ENCODE measurements around the gene DDX39A.
"Not testable (repeated sequence)": the region's sequence is repeated elsewhere in the genome, so short reads cannot be mapped to it uniquely, and the experiment has no call there.

Gene DDX39A

DNA sequence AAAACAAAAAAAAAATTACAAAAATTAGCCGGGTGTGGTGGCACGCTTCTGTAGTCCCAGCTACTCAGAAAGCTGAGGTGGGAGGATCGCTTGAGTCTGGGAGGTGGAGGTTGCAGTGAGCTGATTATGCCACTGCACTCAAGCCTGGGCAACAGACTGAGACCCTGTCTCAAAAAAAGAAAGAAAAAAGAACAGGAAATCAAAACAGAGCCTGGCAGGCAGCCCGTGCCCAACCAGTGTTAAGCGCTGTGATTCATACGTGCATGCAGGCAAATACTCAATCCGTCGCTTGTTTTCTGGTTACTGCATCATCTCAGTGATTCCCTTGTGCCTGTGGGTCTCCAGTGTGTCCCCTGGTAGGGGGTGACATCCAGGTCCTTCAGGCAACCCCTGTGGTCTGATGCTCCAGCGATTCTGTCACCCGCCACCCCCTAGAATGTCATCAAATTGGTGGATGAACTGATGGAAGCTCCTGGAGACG is 18.1 kb downstream of the DDX39A start:
- H3K4me1 Mint-ChIP-seq (ENCODE audit: low read depth in 2 of 2) = peaks cover 10 to 33% of the 10 kb centered on the region in 2 donors
- H3K27ac Mint-ChIP-seq = peak overlapping the region; percentile 92 to 98

GRCh38 chr19:14397168-14397567 is 22.0 kb downstream of the DDX39A start:
- not testable (repeated sequence) for H3K27me3 Mint-ChIP-seq; DNase-seq; H3K9me3 Mint-ChIP-seq; ATAC-seq (replicated peaks)
- peak overlapping the region; percentile 90 for H3K27ac Mint-ChIP-seq
- peak overlapping the region; percentile 25 to 73 for H3K4me3 Mint-ChIP-seq
- peaks cover 20 to 34% of the 10 kb centered on the region in 2 donors for H3K4me1 Mint-ChIP-seq (ENCODE audit: low read depth in 2 of 2)
- peaks cover 100% of the 10 kb centered on the region for H3K36me3 Mint-ChIP-seq (ENCODE audit: insufficient read depth)

More for the DNA sequence above, 18.1 kb downstream of the DDX39A start:
- DNase-seq = peak; percentile 5 to 12 (median 9)
- peaks cover 100% of the 10 kb centered on the region for H3K36me3 Mint-ChIP-seq (ENCODE audit: insufficient read depth)
- H3K9me3 Mint-ChIP-seq = no peaks in the 10 kb centered on the region
- H3K4me3 Mint-ChIP-seq = peak overlapping the region in 1 of 2 donors; percentile 55
- no peak for ATAC-seq (replicated peaks)
- H3K27me3 Mint-ChIP-seq = no peaks in the 10 kb centered on the region

DNA sequence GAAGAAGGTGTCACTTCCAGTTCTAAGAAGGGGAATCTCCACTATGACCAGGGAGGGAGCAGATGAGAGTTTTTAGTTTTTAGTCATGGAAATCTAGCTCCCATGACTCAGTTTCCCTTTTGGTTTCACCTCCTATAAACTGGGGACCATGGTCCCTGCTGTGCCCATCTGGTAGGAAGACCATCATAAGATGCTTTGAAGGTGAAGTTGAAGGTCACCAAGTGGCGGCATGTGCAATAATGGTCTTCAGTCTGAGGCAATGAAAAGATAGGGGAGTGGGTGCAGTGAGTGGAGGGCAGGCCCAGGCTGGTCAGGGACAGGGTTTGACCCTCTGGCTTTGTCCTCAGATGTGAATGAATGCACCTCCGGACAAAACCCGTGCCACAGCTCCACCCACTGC is 22.4 kb downstream of the DDX39A start:
- H3K36me3 Mint-ChIP-seq (ENCODE audit: insufficient read depth) = peaks cover 100% of the 10 kb centered on the region
- H3K4me1 Mint-ChIP-seq (ENCODE audit: low read depth in 2 of 2) = peaks cover 20 to 32% of the 10 kb centered on the region in 2 donors
- not testable (repeated sequence) for ATAC-seq (replicated peaks); DNase-seq; H3K9me3 Mint-ChIP-seq; H3K27me3 Mint-ChIP-seq
- peak overlapping the region; percentile 25 to 73 for H3K4me3 Mint-ChIP-seq
- peak overlapping the region; percentile 90 for H3K27ac Mint-ChIP-seq

DNA sequence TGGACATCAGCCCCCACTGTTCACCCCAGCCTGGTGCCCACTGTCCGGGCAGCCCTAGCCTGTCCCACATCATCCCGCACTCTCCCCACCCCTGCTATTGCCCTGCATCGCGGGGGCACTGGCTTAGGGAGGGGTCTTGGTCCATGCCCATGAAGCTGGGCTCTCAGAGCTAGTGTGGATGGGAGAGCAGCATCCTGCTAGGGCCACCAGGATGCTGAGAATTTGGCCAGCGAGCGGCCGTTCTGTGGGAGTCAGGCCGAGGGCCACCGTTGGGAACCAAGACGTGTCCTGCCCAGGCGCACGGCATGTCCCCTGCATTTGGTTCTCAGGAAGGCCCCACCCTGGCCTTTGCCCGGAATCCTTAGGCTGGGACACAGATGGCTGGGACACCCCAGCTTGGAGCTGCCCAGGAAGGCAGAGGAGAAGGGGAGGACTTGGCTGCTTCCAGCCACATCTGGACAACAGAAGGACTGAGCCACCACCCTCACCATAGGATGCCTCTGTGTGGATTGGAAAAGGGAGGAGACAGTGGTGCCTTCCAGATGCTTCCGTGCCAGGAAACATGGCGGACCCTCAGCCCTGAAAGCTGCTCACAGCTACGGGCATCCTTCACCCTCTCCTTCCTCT is 23.3 kb downstream of the DDX39A start:
- peaks cover 21 to 33% of the 10 kb centered on the region in 2 donors for H3K4me1 Mint-ChIP-seq (ENCODE audit: low read depth in 2 of 2)
- H3K4me3 Mint-ChIP-seq = peak overlapping the region; percentile 35 to 73
- peak overlapping the region; percentile 90 to 93 for H3K27ac Mint-ChIP-seq
- ATAC-seq (replicated peaks) (peak; percentile 3), DNase-seq (peak in 1 of 3 experiments; percentile 24)
- H3K9me3 Mint-ChIP-seq = no peaks in the 10 kb centered on the region
- no peaks in the 10 kb centered on the region for H3K27me3 Mint-ChIP-seq
- H3K36me3 Mint-ChIP-seq (ENCODE audit: insufficient read depth) = peaks cover 100% of the 10 kb centered on the region

- Mint-ChIP-seq H3K27ac (peak overlapping the region; percentile 90 to 93), H3K4me3 (peak overlapping the region; percentile 35 to 73), H3K9me3 (no peaks in the 10 kb centered on the region), H3K36me3 (ENCODE audit: insufficient read depth) (peaks cover 100% of the 10 kb centered on the region), H3K4me1 (ENCODE audit: low read depth in 2 of 2) (peaks cover 24 to 37% of the 10 kb centered on the region in 2 donors), H3K27me3 (no peaks in the 10 kb centered on the region)
- DNase-seq (peak in 2 of 3 experiments; percentile 15 to 32), ATAC-seq (replicated peaks) (peak; percentile 5)
Observed at GRCh38 chr19:14395262-14395661, 23.9 kb downstream of the DDX39A start.

- Mint-ChIP-seq H3K36me3 (ENCODE audit: insufficient read depth) (peaks cover 100% of the 10 kb centered on the region), H3K4me1 (ENCODE audit: low read depth in 2 of 2) (peaks cover 29 to 39% of the 10 kb centered on the region in 2 donors), H3K27ac (peak overlapping the region; percentile 90 to 93), H3K4me3 (peak overlapping the region in 1 of 2 donors; percentile 73), H3K9me3 (no peaks in the 10 kb centered on the region), H3K27me3 (no peaks in the 10 kb centered on the region)
- peak; percentile 10 for ATAC-seq (replicated peaks)
- DNase-seq = peak in 1 of 3 experiments; percentile 27
Observed at GRCh38 chr19:14394167-14394566, 25.0 kb downstream of the DDX39A start.

- no peak for DNase-seq
- peaks cover 100% of the 10 kb centered on the region for H3K36me3 Mint-ChIP-seq (ENCODE audit: insufficient read depth)
- no peaks in the 10 kb centered on the region for H3K27me3 Mint-ChIP-seq
- H3K4me3 Mint-ChIP-seq = peak overlapping the region; percentile 42 to 57
- H3K4me1 Mint-ChIP-seq (ENCODE audit: low read depth in 2 of 2) = peaks cover 34 to 43% of the 10 kb centered on the region in 2 donors
- ATAC-seq (replicated peaks) = peak; percentile 1
- peak overlapping the region; percentile 90 to 93 for H3K27ac Mint-ChIP-seq
- no peaks in the 10 kb centered on the region for H3K9me3 Mint-ChIP-seq
Observed at GRCh38 chr19:14393329-14393728, 25.8 kb downstream of the DDX39A start.

DNA sequence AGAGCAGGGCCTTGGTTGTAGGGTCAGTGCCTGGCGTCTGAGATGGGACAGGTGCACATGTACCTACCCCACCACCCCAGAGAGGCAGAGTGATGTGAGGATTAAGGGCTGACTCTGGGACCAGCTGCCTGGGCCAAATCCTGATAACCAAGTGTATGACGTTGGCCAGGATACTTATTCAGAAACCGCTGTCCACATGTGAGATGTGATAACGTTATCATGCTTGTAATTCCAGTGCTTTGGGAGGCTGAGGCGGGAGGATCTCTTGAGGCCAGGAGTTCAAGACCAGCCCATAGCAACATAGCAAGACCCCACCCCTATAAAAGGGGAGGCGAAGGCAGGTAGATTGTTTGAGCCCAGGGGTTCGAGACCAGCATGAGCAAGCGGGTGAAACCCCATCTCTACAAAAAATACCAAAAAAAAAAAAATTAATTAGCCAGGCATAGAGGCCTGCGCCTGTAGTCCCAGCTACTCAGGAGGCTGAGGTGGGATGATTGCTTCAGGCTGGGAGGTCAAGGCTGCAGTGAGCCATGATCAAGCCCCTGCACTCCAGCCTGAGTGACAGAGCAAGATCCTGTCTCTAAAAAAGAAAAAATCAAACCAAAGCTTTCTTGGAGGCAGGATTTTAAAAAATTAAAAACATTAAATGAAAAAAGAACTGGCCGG is 27.9 kb downstream of the DDX39A start:
- no peak for DNase-seq
- H3K27me3 Mint-ChIP-seq = no peaks in the 10 kb centered on the region
- peak overlapping the region; percentile 38 to 56 for H3K4me3 Mint-ChIP-seq
- H3K9me3 Mint-ChIP-seq = no peaks in the 10 kb centered on the region
- peaks cover 30 to 40% of the 10 kb centered on the region in 2 donors for H3K4me1 Mint-ChIP-seq (ENCODE audit: low read depth in 2 of 2)
- H3K36me3 Mint-ChIP-seq (ENCODE audit: insufficient read depth) = peaks cover 100% of the 10 kb centered on the region
- no peak for ATAC-seq (replicated peaks)
- peak overlapping the region; percentile 87 to 90 for H3K27ac Mint-ChIP-seq

DNA sequence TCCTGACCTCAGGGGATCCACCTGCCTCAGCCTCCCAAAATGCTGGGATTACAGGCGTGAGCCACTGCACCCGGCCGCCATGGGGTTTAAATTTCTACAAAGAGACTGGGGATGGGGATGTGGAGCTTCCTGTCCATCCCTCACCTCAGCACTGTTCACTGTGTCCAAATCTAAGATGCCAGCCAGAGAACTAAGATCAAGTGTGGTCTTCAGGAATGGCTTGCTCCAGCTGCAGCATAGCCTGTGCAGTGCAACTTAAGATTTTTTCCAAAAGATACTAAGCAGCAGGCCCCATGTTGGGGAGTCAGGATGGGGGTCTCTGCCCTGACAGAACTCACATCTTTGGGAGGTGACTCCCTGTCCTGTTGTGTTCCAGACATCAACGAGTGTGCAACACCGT is 28.6 kb downstream of the DDX39A start:
- Mint-ChIP-seq H3K27me3 (no peaks in the 10 kb centered on the region), H3K36me3 (ENCODE audit: insufficient read depth) (peaks cover 100% of the 10 kb centered on the region), H3K4me3 (peak overlapping the region; percentile 38 to 56), H3K9me3 (no peaks in the 10 kb centered on the region), H3K27ac (peak overlapping the region; percentile 87 to 90), H3K4me1 (ENCODE audit: low read depth in 2 of 2) (peaks cover 27 to 37% of the 10 kb centered on the region in 2 donors)
- no peak for DNase-seq
- ATAC-seq (replicated peaks) = no peak

DNA sequence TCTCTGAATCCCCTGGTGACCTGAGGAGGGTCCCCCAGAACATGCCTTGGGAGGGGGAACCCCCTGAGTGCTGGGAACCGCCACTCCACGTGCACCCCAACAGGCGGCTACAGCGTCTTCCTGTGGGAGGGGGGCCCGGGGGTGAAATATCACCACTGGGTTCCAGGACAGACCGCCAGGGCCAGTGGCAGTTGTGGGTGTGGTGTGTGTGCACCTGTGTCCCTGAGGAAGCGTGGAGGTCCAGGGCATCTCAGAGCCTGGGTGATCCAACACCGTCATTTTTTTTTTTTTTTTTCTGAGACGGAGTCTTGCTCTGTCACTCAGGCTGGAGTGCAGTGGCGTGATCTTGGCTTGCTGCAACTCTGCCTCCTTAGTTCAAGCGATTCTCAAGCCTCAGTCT is 33.6 kb downstream of the DDX39A start:
- H3K4me1 Mint-ChIP-seq (ENCODE audit: low read depth in 2 of 2) = peaks cover 37 to 39% of the 10 kb centered on the region in 2 donors
- H3K27me3 Mint-ChIP-seq = no peaks in the 10 kb centered on the region
- ATAC-seq (replicated peaks) = no peak
- no peaks in the 10 kb centered on the region for H3K9me3 Mint-ChIP-seq
- peaks cover 100% of the 10 kb centered on the region for H3K36me3 Mint-ChIP-seq (ENCODE audit: insufficient read depth)
- peak overlapping the region; percentile 81 to 94 for H3K4me3 Mint-ChIP-seq
- DNase-seq = peak in 1 of 3 experiments; percentile 43
- H3K27ac Mint-ChIP-seq = peak overlapping the region; percentile 90 to 94

DNA sequence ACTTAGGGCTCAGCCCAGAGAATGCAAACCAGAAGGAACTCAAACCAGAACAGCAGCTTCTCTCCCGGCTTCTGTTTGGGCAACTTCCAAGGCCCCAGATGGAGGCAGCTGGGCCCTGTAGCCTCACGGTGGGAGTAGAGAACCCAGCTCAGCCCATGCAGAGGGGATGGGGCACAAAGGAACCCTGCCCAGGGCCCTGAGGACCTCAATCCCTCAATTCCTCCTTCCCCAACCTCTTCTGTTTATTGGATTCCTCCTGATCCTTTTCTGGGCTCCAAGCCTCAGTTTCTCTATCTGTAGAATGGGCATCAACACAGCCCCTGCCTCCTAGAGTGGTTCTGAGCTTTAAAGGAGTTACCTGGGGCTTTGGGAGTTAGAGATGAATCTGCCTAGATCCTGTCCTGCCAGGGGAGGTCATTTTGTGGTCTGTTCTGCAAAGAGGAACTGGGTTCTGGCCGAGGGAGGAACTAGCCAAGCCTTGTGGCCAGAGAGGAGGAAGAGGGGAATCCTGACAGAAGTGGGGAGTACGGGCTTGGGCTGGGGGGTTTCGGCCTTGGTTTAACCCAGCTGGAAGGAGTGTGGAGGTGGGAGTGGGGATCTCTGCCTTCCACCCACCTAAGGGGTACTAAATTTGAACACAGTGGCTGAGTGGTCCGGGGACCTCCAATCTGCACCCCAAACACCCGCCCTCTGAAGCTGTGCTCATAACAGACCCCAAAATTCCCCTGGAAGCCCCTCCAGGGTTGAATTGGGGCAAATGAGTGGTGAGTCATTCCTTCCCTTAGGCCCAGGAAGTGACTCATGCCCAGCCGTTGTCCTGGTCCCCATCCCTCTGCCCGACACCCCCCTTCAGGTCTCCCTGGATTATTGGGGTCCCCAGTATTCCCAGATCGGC is 35.2 kb downstream of the DDX39A start:
- Mint-ChIP-seq H3K4me3 (peak overlapping the region; percentile 81 to 94), H3K27ac (peak overlapping the region; percentile 90 to 94), H3K27me3 (no peaks in the 10 kb centered on the region), H3K9me3 (no peaks in the 10 kb centered on the region), H3K36me3 (ENCODE audit: insufficient read depth) (peaks cover 97% of the 10 kb centered on the region), H3K4me1 (ENCODE audit: low read depth in 2 of 2) (peaks cover 40 to 46% of the 10 kb centered on the region in 2 donors)
- ATAC-seq (replicated peaks) (peak; percentile 12), DNase-seq (peak in 1 of 3 experiments; percentile 41)

DNA sequence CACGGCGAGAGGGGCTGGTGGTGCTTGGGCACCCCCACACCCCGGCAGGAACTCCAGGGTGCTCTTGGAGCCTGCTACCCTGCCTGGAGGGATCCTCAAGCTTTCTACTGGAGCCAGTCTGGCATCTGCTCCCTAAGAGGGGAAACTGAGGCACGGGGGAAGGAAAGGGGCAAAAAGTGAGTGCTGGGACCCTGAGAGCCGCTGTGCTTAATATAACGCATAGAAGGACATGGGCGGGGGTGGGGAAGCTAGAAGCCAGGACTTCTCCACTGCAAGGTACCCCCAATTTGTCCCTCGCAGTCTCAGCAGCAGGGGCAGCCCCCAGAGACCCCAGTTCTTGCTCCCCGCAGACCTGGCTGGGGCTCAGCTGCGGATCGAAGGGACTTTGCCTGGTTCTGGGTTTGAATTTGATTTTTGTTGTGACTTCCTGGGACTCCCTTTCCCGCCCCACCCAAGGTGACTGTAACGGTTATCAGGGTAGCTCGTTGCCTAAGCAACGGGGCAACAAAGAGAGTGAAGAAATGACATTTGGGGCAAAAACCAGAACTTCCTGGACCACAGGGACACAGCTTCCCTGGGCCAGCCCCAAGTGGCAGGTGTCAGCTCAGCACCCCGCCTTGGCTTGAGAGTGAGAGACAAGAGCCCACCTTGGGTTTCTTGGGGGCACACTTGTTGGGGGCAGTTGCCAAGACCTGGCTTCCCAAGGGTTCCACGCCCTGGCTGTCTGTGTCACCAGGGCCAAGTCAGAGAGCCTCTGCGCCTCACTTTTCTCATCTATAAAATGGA is 37.3 kb downstream of the DDX39A start:
- peak; percentile 80 to 83 (median 83) for DNase-seq
- Mint-ChIP-seq H3K36me3 (ENCODE audit: insufficient read depth) (peaks cover 85% of the 10 kb centered on the region), H3K4me1 (ENCODE audit: low read depth in 2 of 2) (peaks cover 42 to 47% of the 10 kb centered on the region in 2 donors), H3K9me3 (no peaks in the 10 kb centered on the region), H3K4me3 (peak overlapping the region; percentile 81 to 94), H3K27ac (peak overlapping the region; percentile 90 to 94), H3K27me3 (no peaks in the 10 kb centered on the region)
- ATAC-seq (replicated peaks) = peak; percentile 56

All from effector memory CD8-positive, alpha-beta T cell (primary cell).